Measurements from ENCODE around the gene TMEM80.
"Not testable (repeated sequence)": the region's sequence is repeated elsewhere in the genome, so short reads cannot be mapped to it uniquely, and the experiment has no call there.

Gene TMEM80

GRCh38 chr11:695538-696248 is at the start of gene TMEM80:
Gene TMEM80 (plus strand): TSS chr11:695816. CDS start chr11:695828, 12 bp downstream.
- peak; percentile 88 to 99 (median 95) for DNase-seq (ENCODE audit: low read depth in 4 of 4, low spot score in 1 of 4)

GRCh38 chr11:646214-646613 is 49.4 kb upstream of the TMEM80 start:
- DNase-seq (ENCODE audit: low read depth in 4 of 4, low spot score in 1 of 4): no peak

GRCh38 chr11:647672-648158 is 47.9 kb upstream of the TMEM80 start:
- DNase-seq (ENCODE audit: low read depth in 4 of 4, low spot score in 1 of 4): not testable (repeated sequence)

GRCh38 chr11:650482-650881 is 45.1 kb upstream of the TMEM80 start:
- DNase-seq (ENCODE audit: low read depth in 4 of 4, low spot score in 1 of 4): no peak

- DNase-seq (ENCODE audit: low read depth in 4 of 4, low spot score in 1 of 4): not testable (repeated sequence)
Measured at GRCh38 chr11:653136-653535, 42.5 kb upstream of the TMEM80 start.

GRCh38 chr11:653837-654236 is 41.8 kb upstream of the TMEM80 start:
- no peak for DNase-seq (ENCODE audit: low read depth in 4 of 4, low spot score in 1 of 4)

- DNase-seq (ENCODE audit: low read depth in 4 of 4, low spot score in 1 of 4): not testable (repeated sequence)
Measured at GRCh38 chr11:654444-654843, 41.2 kb upstream of the TMEM80 start.

- DNase-seq (ENCODE audit: low read depth in 4 of 4, low spot score in 1 of 4): no peak
Measured at GRCh38 chr11:655036-655726, 40.4 kb upstream of the TMEM80 start.

GRCh38 chr11:656426-656825 is 39.2 kb upstream of the TMEM80 start:
- no peak for DNase-seq (ENCODE audit: low read depth in 4 of 4, low spot score in 1 of 4)

- no peak for DNase-seq (ENCODE audit: low read depth in 4 of 4, low spot score in 1 of 4)
Measured at GRCh38 chr11:656866-657265, 38.8 kb upstream of the TMEM80 start.

GRCh38 chr11:657691-658126 is 37.9 kb upstream of the TMEM80 start:
- DNase-seq (ENCODE audit: low read depth in 4 of 4, low spot score in 1 of 4): no peak

- DNase-seq (ENCODE audit: low read depth in 4 of 4, low spot score in 1 of 4): no peak
Measured at GRCh38 chr11:659532-660085, 36.0 kb upstream of the TMEM80 start.

GRCh38 chr11:660281-660680 is 35.3 kb upstream of the TMEM80 start:
- DNase-seq (ENCODE audit: low read depth in 4 of 4, low spot score in 1 of 4): no peak

GRCh38 chr11:660681-661444 is 34.8 kb upstream of the TMEM80 start:
- DNase-seq (ENCODE audit: low read depth in 4 of 4, low spot score in 1 of 4): no peak

GRCh38 chr11:662689-663274 is 32.8 kb upstream of the TMEM80 start:
- DNase-seq (ENCODE audit: low read depth in 4 of 4, low spot score in 1 of 4): no peak

GRCh38 chr11:665062-665703 is 30.4 kb upstream of the TMEM80 start:
- no peak for DNase-seq (ENCODE audit: low read depth in 4 of 4, low spot score in 1 of 4)

GRCh38 chr11:665704-666281 is 29.8 kb upstream of the TMEM80 start:
- DNase-seq (ENCODE audit: low read depth in 4 of 4, low spot score in 1 of 4): no peak

- no peak for DNase-seq (ENCODE audit: low read depth in 4 of 4, low spot score in 1 of 4)
Measured at GRCh38 chr11:673866-674265, 21.8 kb upstream of the TMEM80 start.

- no peak for DNase-seq (ENCODE audit: low read depth in 4 of 4, low spot score in 1 of 4)
Measured at GRCh38 chr11:674406-674805, 21.2 kb upstream of the TMEM80 start.

- DNase-seq (ENCODE audit: low read depth in 4 of 4, low spot score in 1 of 4): no peak
Measured at GRCh38 chr11:678297-678696, 17.3 kb upstream of the TMEM80 start.
